GM08714 (cell line): ENCODE measurements around the gene IGF1R.

Experiments used
- H3K4me3 ChIP-seq: fragments of 200-500 bp; sonication (Bioruptor generic); 2 replicates; pipeline ENCODE4 v1.5.1; 2014; ENCODE audit warnings: mild to moderate bottlenecking, low read length, inconsistent platforms
- ZNF274 ChIP-seq: IDR thresholded peaks from 2 replicates; pipeline ENCODE4 v1.6.1; 2012; ENCODE audit warnings: mild to moderate bottlenecking, low read depth, low read length

The IGF1R gene

GRCh38 chr15:98841419-98841970 lies 193.2 kb downstream of the IGF1R start:
- TF ChIP-seq ZNF274: no peak
- H3K4me3 ChIP-seq: no peak overlapping the region

- no peak for TF ChIP-seq ZNF274
- no peak overlapping the region for H3K4me3 ChIP-seq
Observed at GRCh38 chr15:98842192-98842972, 194.0 kb downstream of the IGF1R start.

GRCh38 chr15:98842973-98843285 lies 194.6 kb downstream of the IGF1R start:
- H3K4me3 ChIP-seq: no peak overlapping the region
- no peak for TF ChIP-seq ZNF274

GRCh38 chr15:98843844-98844243 lies 195.5 kb downstream of the IGF1R start:
- H3K4me3 ChIP-seq: no peak overlapping the region
- TF ChIP-seq ZNF274: no peak

GRCh38 chr15:98844261-98844660 lies 195.9 kb downstream of the IGF1R start:
- no peak overlapping the region for H3K4me3 ChIP-seq
- no peak for TF ChIP-seq ZNF274

- no peak for TF ChIP-seq ZNF274
Observed at GRCh38 chr15:98845138-98845884, 197.0 kb downstream of the IGF1R start.

GRCh38 chr15:98850961-98851572 lies 202.7 kb downstream of the IGF1R start:
- no peak for TF ChIP-seq ZNF274
- no peak overlapping the region for H3K4me3 ChIP-seq

More at GRCh38 chr15:98845138-98845884, 197.0 kb downstream of the IGF1R start:
- H3K4me3 ChIP-seq: no peak overlapping the region

- TF ChIP-seq ZNF274: no peak
- peak overlapping the region; percentile 77 for H3K4me3 ChIP-seq
Observed at GRCh38 chr15:98853161-98853560, 204.8 kb downstream of the IGF1R start.

GRCh38 chr15:98853617-98854420 lies 205.5 kb downstream of the IGF1R start:
- H3K4me3 ChIP-seq: no peak overlapping the region
- no peak for TF ChIP-seq ZNF274

- TF ChIP-seq ZNF274: no peak
- no peak overlapping the region for H3K4me3 ChIP-seq
Observed at GRCh38 chr15:98854496-98854895, 206.2 kb downstream of the IGF1R start.

GRCh38 chr15:98855067-98855814 lies 206.9 kb downstream of the IGF1R start:
- H3K4me3 ChIP-seq: no peak overlapping the region
- TF ChIP-seq ZNF274: no peak

- TF ChIP-seq ZNF274: no peak
- H3K4me3 ChIP-seq: no peak overlapping the region
Observed at GRCh38 chr15:98855815-98856531, 207.6 kb downstream of the IGF1R start.

GRCh38 chr15:98856532-98856907 lies 208.2 kb downstream of the IGF1R start:
- TF ChIP-seq ZNF274: no peak
- H3K4me3 ChIP-seq: no peak overlapping the region
